WTC11 (cell line): ENCODE measurements around the gene NCOA1. TPM values are rescaled to one million over a fixed set of nuclear protein-coding genes. Genes with fewer than 3 reads are reported as not detected.
"Not testable (repeated sequence)": the region's sequence is repeated elsewhere in the genome, so short reads cannot be mapped to it uniquely, and the experiment has no call there.

Experiments
- ATAC-seq: fragments of 200-7000 bp; cut with Tn5 transposase; 2 replicates; pipeline ENCODE4 v1.10.0; 2021; ENCODE audit warnings: mild to moderate bottlenecking, moderate library complexity
- CTCF ChIA-PET: fragments of 300-600 bp; sonication (Branson Sonifier 250); formaldehyde crosslinking; loops from one replicate; lab custom pipeline; 2021; ENCODE audit warnings: antibody characterized with exemption; lab: Charles Lee
- POLR2A ChIA-PET: fragments of 350-600 bp; sonication (Branson Sonifier 250); formaldehyde crosslinking; loops from one replicate; lab custom pipeline; 2021; ENCODE audit warnings: antibody characterized with exemption; lab: Charles Lee
- DNase-seq: peaks from one replicate; pipeline ENCODE4 v3.0.0; 2021; ENCODE audit warnings: low spot score
- H3K27ac Mint-ChIP-seq: 2 replicates; pipeline ENCODE4 v1.8.0; 2021; ENCODE audit warnings: mixed read lengths
- H3K27me3 Mint-ChIP-seq: 2 replicates; pipeline ENCODE4 v1.8.0; 2021; ENCODE audit warnings: low read depth, mild to moderate bottlenecking, moderate library complexity, mixed read lengths
- H3K36me3 Mint-ChIP-seq: 2 replicates; pipeline ENCODE4 v1.8.0; 2021; ENCODE audit warnings: mixed read lengths
- H3K4me1 Mint-ChIP-seq: 2 replicates; pipeline ENCODE4 v1.8.0; 2022; ENCODE audit warnings: mixed read lengths
- H3K4me3 Mint-ChIP-seq: 2 replicates; pipeline ENCODE4 v1.8.0; 2021; ENCODE audit warnings: mild to moderate bottlenecking, moderate library complexity, mixed read lengths
- H3K9me3 Mint-ChIP-seq: 2 replicates; pipeline ENCODE4 v1.8.0; 2021; ENCODE audit warnings: mixed read lengths
- ATF1 ChIP-seq: sonication (generic); formaldehyde crosslinking; IDR thresholded peaks from 2 replicates; pipeline ENCODE4 v1.8.1; 2023; ENCODE audit warnings: mild to moderate bottlenecking, moderate library complexity, missing genetic modification reagents
- ATF3 ChIP-seq: sonication (generic); formaldehyde crosslinking; conservative IDR thresholded peaks from 2 replicates; pipeline ENCODE4 v1.8.1; 2022; ENCODE audit warnings: mild to moderate bottlenecking, missing genetic modification reagents
- CDX4 ChIP-seq: fragments of 250-450 bp; sonication (Bioruptor Pico); IDR thresholded peaks from 2 replicates; pipeline ENCODE4 v1.9.0; 2021; ENCODE audit warnings: moderate library complexity, mild to moderate bottlenecking, inconsistent platforms, borderline replicate concordance
- EMX1 ChIP-seq: fragments of 250-450 bp; sonication (Bioruptor Pico); IDR thresholded peaks from 2 replicates; pipeline ENCODE4 v1.8.0; 2021; ENCODE audit warnings: mild to moderate bottlenecking
- ERG ChIP-seq: fragments of 250-450 bp; sonication (Bioruptor Pico); IDR thresholded peaks from 2 replicates; pipeline ENCODE4 v1.8.0; 2021; ENCODE audit warnings: mild to moderate bottlenecking
- FOXJ3 ChIP-seq: sonication (generic); formaldehyde crosslinking; IDR thresholded peaks from 2 replicates; pipeline ENCODE4 v1.9.0; 2021; ENCODE audit warnings: missing genetic modification reagents, mild to moderate bottlenecking, borderline replicate concordance
- IRF1 ChIP-seq: sonication (generic); formaldehyde crosslinking; IDR thresholded peaks from 2 replicates; pipeline ENCODE4 v1.8.0; 2023; ENCODE audit warnings: missing genetic modification reagents
- KAT7 ChIP-seq: sonication (generic); formaldehyde crosslinking; IDR thresholded peaks from 2 replicates; pipeline ENCODE4 v1.8.1; 2023; ENCODE audit warnings: missing genetic modification reagents, mild to moderate bottlenecking, borderline replicate concordance
- MXD4 ChIP-seq: fragments of 250-450 bp; sonication (Bioruptor Pico); IDR thresholded peaks from 2 replicates; pipeline ENCODE4 v1.8.0; 2021; ENCODE audit warnings: mild to moderate bottlenecking, moderate library complexity, borderline replicate concordance
- MYBL2 ChIP-seq: sonication (generic); formaldehyde crosslinking; IDR thresholded peaks from 2 replicates; pipeline ENCODE4 v1.8.1; 2023; ENCODE audit warnings: mild to moderate bottlenecking, moderate library complexity, missing genetic modification reagents
- NFATC4 ChIP-seq: fragments of 250-450 bp; sonication (Bioruptor Pico); IDR thresholded peaks from 2 replicates; pipeline ENCODE4 v1.9.0; 2021; ENCODE audit warnings: mild to moderate bottlenecking
- NR1H2 ChIP-seq: sonication (generic); formaldehyde crosslinking; IDR thresholded peaks from 2 replicates; pipeline ENCODE4 v1.9.0; 2021; ENCODE audit warnings: mild to moderate bottlenecking, moderate library complexity, missing genetic modification reagents
- OVOL2 ChIP-seq: fragments of 250-450 bp; sonication (Bioruptor Pico); IDR thresholded peaks from 2 replicates; pipeline ENCODE4 v1.9.0; 2021; ENCODE audit warnings: mild to moderate bottlenecking, borderline replicate concordance
- SOX15 ChIP-seq: fragments of 250-450 bp; sonication (Bioruptor Pico); IDR thresholded peaks from 2 replicates; pipeline ENCODE4 v1.9.0; 2021; ENCODE audit warnings: mild to moderate bottlenecking
- STAT6 ChIP-seq: sonication (generic); formaldehyde crosslinking; conservative IDR thresholded peaks from 2 replicates; pipeline ENCODE4 v1.8.1; 2023; ENCODE audit warnings: mild to moderate bottlenecking, low read depth, missing genetic modification reagents, moderate library complexity
- TEAD1 ChIP-seq: sonication (generic); formaldehyde crosslinking; IDR thresholded peaks from 2 replicates; pipeline ENCODE4 v1.8.0; 2022; ENCODE audit warnings: mild to moderate bottlenecking, missing genetic modification reagents
- TEAD4 ChIP-seq: sonication (generic); formaldehyde crosslinking; IDR thresholded peaks from 2 replicates; pipeline ENCODE4 v1.8.0; 2022; ENCODE audit warnings: mild to moderate bottlenecking, missing genetic modification reagents
- TP53 ChIP-seq: sonication (generic); formaldehyde crosslinking; IDR thresholded peaks from 2 replicates; pipeline ENCODE4 v1.8.1; 2023; ENCODE audit warnings: mild to moderate bottlenecking, missing genetic modification reagents
- USF1 ChIP-seq: sonication (generic); formaldehyde crosslinking; IDR thresholded peaks from 2 replicates; pipeline ENCODE4 v1.8.0; 2022; ENCODE audit warnings: mild to moderate bottlenecking, missing genetic modification reagents
- ZBTB43 ChIP-seq: sonication (generic); formaldehyde crosslinking; IDR thresholded peaks from 2 replicates; pipeline ENCODE4 v1.8.1; 2023; ENCODE audit warnings: mild to moderate bottlenecking, missing genetic modification reagents
- ZNF416 ChIP-seq: fragments of 250-450 bp; sonication (Bioruptor Pico); IDR thresholded peaks from 2 replicates; pipeline ENCODE4 v1.9.0; 2021; ENCODE audit warnings: mild to moderate bottlenecking, inconsistent platforms
- ZNF671 ChIP-seq: fragments of 250-450 bp; sonication (Bioruptor Pico); IDR thresholded peaks from 2 replicates; pipeline ENCODE4 v1.8.0; 2021; ENCODE audit warnings: mild to moderate bottlenecking
- total RNA-seq: library from RNA; stranded (reverse); gene quantifications from 3 replicates; pipeline ENCODE4 v1.2.3, GENCODE V29; 2021

NCOA1 gene
- total RNA-seq, 1 experiment from 2014 or later = 16.9 TPM

GRCh38 chr2:24566630-24567029 lies 75.6 kb downstream of the NCOA1 start:
- peaks cover 15% of the 10 kb centered on the region; the same call in 1 of the 2 replicates for H3K4me1 Mint-ChIP-seq
- DNase-seq (no peak), ATAC-seq (no peak)
- H3K36me3 Mint-ChIP-seq = peaks cover 27% of the 10 kb centered on the region
- no peak for TF ChIP-seq TP53
- TF ChIP-seq ERG = no peak
- TF ChIP-seq SOX15 (CRISPR knock-in tag) = no peak
- no peak for TF ChIP-seq ZNF671 (CRISPR knock-in tag)
- TF ChIP-seq USF1 = no peak
- TF ChIP-seq IRF1 (CRISPR knock-in tag) = no peak
- no peak for TF ChIP-seq OVOL2 (CRISPR knock-in tag)
- no peak for TF ChIP-seq TEAD4 (CRISPR knock-in tag)
- POLR2A ChIA-PET = no interaction called here
- H3K4me3 Mint-ChIP-seq = no peak overlapping the region
- CTCF ChIA-PET = no interaction called here
- H3K9me3 Mint-ChIP-seq = peaks cover 18% of the 10 kb centered on the region
- no peak overlapping the region for H3K27ac Mint-ChIP-seq
- H3K27me3 Mint-ChIP-seq = no peaks in the 10 kb centered on the region

- Mint-ChIP-seq H3K36me3 (peaks cover 27% of the 10 kb centered on the region), H3K4me1 (0 out of 2 replicates have a peak, but pooled peaks cover 6% of the 10 kb centered on the region), H3K27me3 (no peaks in the 10 kb centered on the region), H3K4me3 (no peak overlapping the region), H3K9me3 (peaks cover 18% of the 10 kb centered on the region), H3K27ac (no peak overlapping the region)
- TF ChIP-seq KAT7 (CRISPR knock-in tag) (no peak), ATF3 (CRISPR knock-in tag) (no peak), IRF1 (CRISPR knock-in tag) (no peak), TEAD1 (CRISPR knock-in tag) (no peak), ATF1 (no peak), CDX4 (CRISPR knock-in tag) (no peak)
- no peak for DNase-seq
- no peak for ATAC-seq
- ChIA-PET POLR2A (no interaction called here), CTCF (no interaction called here)
Measured at GRCh38 chr2:24568551-24568950, 77.5 kb downstream of the NCOA1 start.

- H3K4me1 Mint-ChIP-seq, DNase-seq, H3K4me3 Mint-ChIP-seq, ATAC-seq, CTCF ChIA-PET, H3K27me3 Mint-ChIP-seq, H3K27ac Mint-ChIP-seq: not testable (repeated sequence)
- POLR2A ChIA-PET = interaction anchor here (0.6 kb wide), 1 partner anchor 107 kb away, joined by 4 read pairs; no protein-coding TSS in a partner anchor
- peaks cover 23% of the 10 kb centered on the region for H3K36me3 Mint-ChIP-seq
- H3K9me3 Mint-ChIP-seq = peaks cover 18% of the 10 kb centered on the region
Measured at GRCh38 chr2:24569565-24569964, 78.5 kb downstream of the NCOA1 start.

- H3K9me3 Mint-ChIP-seq = peaks cover 15% of the 10 kb centered on the region
- 0 out of 2 replicates have a peak, but pooled peaks cover 6% of the 10 kb centered on the region for H3K4me1 Mint-ChIP-seq
- H3K4me3 Mint-ChIP-seq = no peak overlapping the region
- DNase-seq (no peak), ATAC-seq (no peak)
- peaks cover 20% of the 10 kb centered on the region for H3K36me3 Mint-ChIP-seq
- ChIA-PET POLR2A (no interaction called here), CTCF (no interaction called here)
- H3K27me3 Mint-ChIP-seq = no peaks in the 10 kb centered on the region
- H3K27ac Mint-ChIP-seq = no peak overlapping the region
- TF ChIP-seq STAT6 = no peak
- TF ChIP-seq ZNF416 = no peak
- TF ChIP-seq ZBTB43 (CRISPR knock-in tag) = no peak
- TF ChIP-seq NFATC4 (CRISPR knock-in tag) = no peak
- no peak for TF ChIP-seq ZNF671 (CRISPR knock-in tag)
- TF ChIP-seq EMX1 (CRISPR knock-in tag) = no peak
- no peak for TF ChIP-seq MXD4 (CRISPR knock-in tag)
- TF ChIP-seq SOX15 (CRISPR knock-in tag) = no peak
- no peak for TF ChIP-seq NR1H2 (CRISPR knock-in tag)
- no peak for TF ChIP-seq MYBL2
- no peak for TF ChIP-seq FOXJ3 (CRISPR knock-in tag)
- TF ChIP-seq TP53 = no peak
Measured at GRCh38 chr2:24570225-24570624, 79.2 kb downstream of the NCOA1 start.
